HG03460 (cell line): ENCODE data around the gene HECTD1.
"Not testable (repeated sequence)": the region's sequence is repeated elsewhere in the genome, so short reads cannot be mapped to it uniquely, and the experiment has no call there.

Experiments
- ATAC-seq: cut with Tn5 transposase; IDR thresholded peaks from one replicate; pipeline ENCODE4 v1.9.1; 2021; ENCODE audit not compliant: unreplicated experiment

HECTD1 gene

DNA sequence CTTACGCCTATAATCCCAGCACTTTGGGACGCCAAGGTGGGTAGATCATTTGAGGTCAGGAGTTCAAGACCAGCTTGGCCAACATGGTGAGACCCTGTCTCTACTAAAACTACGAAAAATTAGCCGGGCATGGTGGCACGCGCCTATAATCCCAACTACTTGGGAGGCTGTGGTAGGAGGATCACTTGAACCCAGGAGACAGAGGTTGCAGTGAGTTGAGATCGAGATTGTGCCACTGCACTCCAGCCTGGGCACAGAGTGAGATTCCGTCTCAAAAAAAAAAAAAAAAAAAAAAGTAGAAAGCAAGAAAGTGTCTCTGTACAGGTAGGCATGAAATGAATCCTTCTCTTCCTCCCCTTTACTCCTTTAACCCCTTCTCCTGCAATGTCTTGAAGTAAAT is 111.8 kb downstream of the HECTD1 start:
- ATAC-seq, result not testable (repeated sequence)

GRCh38 chr14:31093884-31094839 is 113.4 kb downstream of the HECTD1 start:
- not testable (repeated sequence) for ATAC-seq

DNA sequence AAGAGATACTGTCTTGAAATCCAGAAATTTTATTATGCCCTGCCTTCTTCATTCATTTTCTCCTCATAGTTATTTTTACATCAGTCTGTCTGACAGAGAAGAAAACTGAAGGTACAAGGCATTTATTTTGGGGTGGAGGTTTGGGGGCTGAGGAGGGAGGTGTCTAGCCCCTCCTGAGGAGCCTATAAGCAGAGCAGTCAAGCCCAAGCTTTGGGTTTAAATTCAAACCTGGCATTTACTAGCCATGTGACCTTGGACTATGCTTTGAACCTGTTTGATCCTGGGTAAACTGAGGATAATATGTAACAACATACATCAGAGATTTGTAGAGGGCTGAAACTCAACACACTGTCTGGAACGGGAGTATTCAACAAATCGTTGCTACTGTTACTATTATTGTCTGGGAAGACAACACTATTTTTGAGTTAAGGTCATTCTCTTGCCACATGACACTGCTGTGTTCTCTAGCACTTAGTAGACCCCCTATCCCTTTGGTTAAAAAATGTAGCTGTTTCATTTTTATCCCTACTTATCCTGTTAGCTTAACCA is 115.4 kb downstream of the HECTD1 start:
- no peak for ATAC-seq

GRCh38 chr14:31090883-31091764 is 116.5 kb downstream of the HECTD1 start:
- no peak for ATAC-seq

DNA sequence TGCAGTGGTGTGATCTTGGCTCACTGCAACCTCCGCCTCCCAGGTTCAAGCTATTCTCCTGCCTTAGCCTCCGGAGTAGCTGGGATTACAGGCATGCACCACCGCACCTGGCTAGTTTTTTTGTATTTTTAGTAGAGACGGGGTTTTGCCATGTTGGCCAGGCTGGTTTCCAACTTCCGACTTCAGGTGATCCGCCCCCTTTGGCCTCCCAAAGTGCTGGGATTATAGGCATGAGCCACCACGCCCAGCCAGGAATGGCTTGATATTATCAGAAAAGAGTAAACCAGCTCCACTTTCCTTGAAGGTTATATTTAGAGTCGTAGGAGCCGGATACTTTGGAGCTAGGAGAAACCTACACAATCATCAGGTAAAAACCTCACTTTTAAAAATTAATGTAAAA is 121.1 kb downstream of the HECTD1 start:
- not testable (repeated sequence) for ATAC-seq

DNA sequence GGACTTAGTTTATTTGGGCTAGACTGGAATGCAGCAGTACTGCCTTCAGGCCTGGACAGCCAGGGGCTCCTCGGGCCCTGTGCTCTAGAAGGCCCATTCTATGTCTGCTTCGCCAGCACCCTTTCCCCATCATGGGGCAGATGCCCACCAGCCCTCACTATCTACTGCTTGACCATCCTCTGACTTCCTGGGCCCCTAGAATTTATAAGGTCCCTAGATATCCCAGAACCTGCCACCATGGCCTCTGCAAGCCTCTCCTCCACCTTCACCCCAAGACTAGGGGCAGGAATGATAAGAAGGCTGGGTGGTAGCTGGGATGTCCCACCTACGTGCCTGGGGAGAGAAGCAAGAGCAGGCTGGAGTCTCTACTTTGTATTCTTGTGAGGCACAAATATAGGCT is 122.6 kb downstream of the HECTD1 start:
- no peak for ATAC-seq

- ATAC-seq, result peak; percentile 69
Measured at GRCh38 chr14:31084385-31084784, 123.2 kb downstream of the HECTD1 start.

DNA sequence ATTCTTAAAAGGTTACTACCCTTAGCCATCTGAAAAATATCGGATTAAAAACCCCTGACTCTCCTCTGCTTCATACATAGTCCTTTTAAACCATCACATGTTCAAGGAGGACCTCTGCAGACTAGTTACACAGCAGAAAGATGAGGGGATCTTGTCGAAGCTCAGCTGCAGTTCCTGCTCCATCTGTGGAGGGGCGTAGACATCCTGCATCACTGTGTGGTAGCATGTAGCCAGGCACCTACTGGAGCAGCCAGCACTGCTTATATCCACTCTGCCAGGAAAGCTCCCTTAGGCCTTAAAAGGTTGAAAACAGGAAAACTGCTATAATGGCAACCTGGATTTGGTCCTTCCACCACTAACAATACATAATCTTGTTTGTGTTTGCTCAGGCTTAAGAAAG is 123.8 kb downstream of the HECTD1 start:
- ATAC-seq, result no peak

- ATAC-seq, result no peak
Measured at GRCh38 chr14:31080484-31080883, 127.1 kb downstream of the HECTD1 start.

DNA sequence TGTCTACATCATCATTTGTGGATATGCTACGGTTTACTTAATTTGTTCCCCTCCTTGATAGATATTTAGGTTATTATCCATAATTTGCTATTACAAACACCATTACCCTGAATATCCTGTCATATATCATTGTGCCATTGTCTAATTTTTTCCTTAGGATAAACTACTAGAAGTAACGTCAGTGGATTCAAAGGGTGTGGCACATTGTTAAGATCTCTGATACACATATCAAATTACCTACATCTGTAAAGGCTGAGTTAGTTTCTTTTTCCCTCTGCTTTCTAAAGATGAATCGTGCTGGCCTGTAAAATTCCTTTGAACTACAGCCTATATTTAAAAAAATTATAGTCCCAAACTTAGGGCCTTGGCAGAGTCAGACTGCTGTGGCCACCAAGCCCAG is 127.5 kb downstream of the HECTD1 start:
- ATAC-seq, result no peak

DNA sequence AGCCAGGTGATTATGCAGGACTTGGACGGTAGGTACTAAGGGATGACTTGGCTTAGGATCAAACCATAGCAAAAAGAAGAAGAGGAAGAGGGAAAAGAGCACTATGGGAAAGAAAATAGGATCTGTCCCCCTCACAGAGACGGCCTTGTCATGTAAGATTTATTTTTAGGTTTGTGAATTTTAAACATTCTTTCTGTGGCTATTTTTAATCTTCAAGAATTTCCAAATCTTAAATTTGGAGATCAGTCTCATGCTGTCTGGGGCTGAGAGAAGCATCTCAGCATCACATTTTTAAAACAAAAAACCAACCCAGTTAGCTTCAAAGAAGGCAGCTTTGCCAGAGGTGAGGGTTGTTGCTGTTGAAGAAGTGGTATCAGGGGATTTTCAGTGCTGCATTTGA is 128.8 kb downstream of the HECTD1 start:
- no peak for ATAC-seq

- no peak for ATAC-seq
Measured at GRCh38 chr14:31075144-31075543, 132.4 kb downstream of the HECTD1 start.

DNA sequence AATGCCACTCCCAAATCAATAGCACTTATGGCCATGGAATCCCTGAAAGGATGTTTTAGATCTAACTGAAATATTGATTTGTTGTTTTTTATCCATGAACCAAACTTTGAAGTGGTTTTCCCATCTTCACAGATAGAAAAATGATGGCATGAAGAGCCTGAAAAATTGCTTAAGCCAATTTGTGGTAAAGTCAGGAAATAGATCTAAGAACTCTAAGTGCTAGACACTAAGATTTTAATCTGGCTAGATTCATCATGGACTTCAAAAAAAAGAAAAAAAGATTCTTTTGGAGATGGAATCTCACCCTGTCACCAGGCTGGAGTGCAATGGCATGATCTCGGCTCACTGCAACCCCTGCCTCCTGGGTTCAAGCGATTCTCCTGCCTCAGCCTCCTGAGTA is 136.4 kb downstream of the HECTD1 start:
- ATAC-seq, result no peak

GRCh38 chr14:31070431-31070830 is 137.2 kb downstream of the HECTD1 start:
- no peak for ATAC-seq

DNA sequence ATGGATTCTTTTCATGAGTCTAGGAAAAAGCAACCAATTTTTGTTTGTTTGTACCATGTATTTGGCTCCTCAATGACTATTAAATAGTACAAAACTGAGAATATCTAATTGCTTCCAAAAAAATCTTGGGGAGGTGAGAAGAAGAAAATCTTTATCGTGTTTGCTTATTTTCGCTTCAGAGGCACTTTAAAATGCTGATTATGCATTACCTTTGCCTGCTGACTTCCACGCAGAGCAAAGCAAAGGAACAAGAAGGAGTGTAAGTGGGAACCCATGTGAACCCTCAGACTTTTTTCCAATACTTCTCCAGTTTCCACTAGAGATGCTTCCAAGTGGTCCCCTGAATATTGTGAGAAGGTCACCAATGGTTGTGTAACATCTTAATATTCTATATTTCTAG is 138.2 kb downstream of the HECTD1 start:
- no peak for ATAC-seq

DNA sequence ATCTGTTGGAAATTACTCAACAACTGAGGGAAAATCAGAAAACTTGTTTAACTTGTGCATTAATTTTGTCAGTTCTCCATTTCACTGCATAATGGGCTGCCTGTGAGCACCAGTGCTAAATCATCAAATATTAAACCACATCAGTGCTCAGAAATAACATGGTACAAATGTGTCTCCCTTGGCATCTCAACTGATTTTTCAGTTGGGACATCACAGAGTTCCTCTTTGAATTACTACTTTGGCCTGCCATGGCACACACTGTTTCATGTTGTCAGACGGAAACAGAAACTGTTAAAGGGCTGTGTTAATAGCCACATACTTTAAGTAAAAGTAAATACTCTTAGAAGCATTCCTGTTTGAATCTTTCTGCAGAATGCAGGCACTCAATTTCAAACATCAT is 139.4 kb downstream of the HECTD1 start:
- no peak for ATAC-seq

DNA sequence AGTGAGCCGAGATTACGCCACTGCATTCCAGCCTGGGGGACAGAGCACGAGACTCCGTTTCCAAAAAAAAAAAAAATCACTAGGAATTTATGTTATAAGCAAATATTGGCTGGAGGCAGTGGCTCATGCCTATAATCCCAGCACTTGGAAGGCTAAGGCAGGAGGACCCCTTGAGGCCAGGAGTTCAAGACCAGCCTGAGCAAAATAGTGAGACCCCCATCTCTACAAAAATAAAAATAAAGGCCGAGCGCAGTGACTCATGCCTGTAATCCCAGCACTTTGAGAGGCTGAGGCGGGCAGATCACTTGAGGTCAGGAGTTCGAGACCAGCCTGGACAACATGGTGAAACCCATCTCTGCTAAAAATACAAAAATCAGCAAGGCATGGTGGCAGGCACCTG is 144.7 kb downstream of the HECTD1 start:
- ATAC-seq, result not testable (repeated sequence)

DNA sequence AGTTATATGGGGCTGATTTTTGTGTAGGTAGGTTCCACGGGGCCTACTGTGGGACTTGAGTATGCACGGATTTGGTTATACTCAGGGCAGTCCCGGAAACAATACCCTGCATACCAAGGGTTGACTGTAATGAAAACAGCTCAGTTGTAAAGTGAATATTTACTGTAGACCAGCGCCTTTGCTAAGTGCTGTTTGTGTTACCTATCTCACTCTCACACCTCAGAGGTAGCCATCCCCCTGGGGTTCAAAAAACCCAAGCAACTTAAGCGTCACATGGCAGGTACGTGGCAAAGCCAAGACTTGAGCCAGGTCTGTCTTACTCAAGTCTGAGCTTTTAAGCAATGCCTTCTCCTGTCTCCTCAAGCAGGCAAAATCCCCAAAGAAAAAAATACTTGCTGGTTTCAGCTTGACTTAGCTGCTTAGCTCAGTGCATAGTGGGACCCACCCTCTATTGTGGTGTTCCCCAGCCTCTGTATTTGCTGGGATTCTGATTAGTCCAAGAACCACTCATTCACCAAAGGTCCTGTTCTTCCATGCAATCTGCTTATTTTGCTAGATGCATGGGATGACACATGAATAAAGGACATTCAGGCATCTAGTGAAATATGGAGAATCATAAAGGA is 147.2 kb downstream of the HECTD1 start:
- no peak for ATAC-seq

- no peak for ATAC-seq
Measured at GRCh38 chr14:31059152-31059924, 148.3 kb downstream of the HECTD1 start.

DNA sequence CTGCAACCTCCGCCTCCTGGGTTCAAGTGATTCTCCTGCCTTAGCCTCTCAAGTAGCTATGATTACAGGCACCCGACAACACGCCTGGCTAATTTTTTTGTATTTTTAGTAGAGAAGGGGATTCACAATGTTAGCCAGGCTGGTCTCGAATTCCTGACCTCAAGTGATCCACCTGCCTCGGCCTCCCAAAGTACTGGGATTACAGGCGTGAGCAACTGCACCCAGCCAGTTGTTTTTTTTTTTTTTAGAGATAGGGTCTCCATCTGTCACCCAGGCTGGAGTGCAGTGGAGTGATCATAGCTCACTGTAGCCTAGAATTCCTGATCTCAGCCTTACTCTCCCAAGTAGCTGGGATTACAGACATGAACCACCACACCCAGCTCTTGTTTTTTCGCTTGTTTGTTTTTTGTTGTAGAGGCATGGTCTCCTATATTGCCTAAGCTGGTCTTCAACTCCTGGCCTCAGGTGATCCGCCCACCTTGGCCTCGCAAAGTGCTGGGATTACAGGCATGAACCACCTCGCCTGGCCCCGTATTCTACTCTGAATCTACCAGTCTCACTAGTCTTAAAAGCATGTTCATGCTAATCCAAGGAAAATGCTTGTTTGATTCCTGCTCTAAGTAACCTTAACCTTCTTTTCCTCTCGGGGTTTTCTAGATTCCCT is 149.8 kb downstream of the HECTD1 start:
- ATAC-seq, result no peak
